HG03432 (cell line): Measurements from ENCODE around the gene EML6.
A peak's percentile ranks its signal among the peaks of the same experiment; 100 is the strongest.

Experiments
- ATAC-seq: cut with Tn5 transposase; IDR thresholded peaks from one replicate; pipeline ENCODE4 v1.9.1; 2021; ENCODE audit warnings: mild to moderate bottlenecking, moderate library complexity; ENCODE audit not compliant: unreplicated experiment

EML6 gene

DNA sequence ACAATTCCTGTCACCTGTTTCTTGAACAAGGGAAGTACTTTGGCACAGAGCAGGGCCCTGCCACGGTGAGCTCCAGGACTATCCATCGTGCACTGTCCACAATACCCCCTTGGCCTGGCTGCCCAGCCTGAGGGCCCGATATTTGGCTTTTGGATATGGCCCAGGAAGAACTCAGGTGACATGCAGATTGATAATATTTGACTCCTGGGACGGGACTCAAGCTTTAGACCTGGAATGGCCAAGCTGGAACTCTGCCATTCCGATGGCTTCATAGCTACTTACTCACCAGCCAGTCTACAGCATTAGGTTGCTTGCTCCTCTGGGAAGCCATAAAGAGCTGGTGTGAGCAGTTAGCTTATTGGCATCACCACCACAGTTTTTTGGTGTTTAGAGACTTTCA lies 26.6 kb downstream of the EML6 start:
- ATAC-seq: no peak

DNA sequence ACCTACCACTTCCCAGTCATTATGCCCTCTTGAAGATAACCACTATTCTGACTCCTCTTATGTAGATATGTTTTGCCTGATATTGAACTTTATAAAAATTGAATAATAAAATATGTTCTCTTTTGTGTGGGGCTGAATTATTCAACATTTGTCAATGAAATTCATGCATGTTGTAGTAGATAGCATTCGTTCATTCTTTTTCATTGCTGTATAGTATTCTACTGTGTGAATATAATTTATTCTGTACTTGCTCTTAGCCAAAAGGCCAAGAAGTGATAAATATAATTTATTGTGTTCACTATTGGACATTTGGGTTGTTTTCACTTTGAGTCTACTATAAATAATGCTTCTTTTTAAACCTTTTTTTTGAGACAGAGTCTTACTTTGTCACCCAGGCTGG lies 29.0 kb downstream of the EML6 start:
- no peak for ATAC-seq

DNA sequence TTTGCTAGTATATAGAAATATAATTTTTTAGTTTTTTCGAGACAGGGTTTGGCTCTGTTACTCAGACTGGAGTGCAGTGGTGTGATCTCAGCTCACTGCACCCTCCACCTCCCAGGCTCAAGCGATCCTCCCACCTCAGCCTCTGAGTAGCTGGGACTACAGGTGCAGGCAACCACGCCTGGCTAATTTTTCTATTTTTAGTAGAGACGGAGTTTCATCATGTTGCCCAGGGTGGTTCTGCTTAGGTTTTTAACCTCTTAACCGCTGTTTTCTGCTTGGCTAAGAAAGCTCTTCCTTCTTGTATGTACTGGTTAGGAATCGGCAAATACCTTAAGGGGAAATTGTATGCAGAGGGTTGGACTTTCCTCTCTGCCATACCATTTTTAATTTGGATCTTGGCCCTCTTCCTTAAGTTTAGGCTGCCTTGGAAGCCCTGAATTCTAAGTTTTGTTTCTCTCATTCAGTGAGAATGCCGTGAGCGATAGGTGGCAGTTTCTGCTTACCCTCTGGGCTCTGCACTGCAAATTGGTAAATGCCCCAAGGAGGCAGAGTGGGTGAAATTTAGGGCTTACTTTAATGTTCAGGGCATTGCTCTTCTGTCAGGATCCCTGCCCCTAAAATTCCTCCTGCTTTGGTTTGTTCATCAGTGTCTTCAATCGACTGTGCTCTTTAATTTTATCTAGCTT lies 32.3 kb downstream of the EML6 start:
- peak; percentile 74 for ATAC-seq

GRCh38 chr2:54757500-54757899 lies 34.0 kb downstream of the EML6 start:
- peak; percentile 44 for ATAC-seq

DNA sequence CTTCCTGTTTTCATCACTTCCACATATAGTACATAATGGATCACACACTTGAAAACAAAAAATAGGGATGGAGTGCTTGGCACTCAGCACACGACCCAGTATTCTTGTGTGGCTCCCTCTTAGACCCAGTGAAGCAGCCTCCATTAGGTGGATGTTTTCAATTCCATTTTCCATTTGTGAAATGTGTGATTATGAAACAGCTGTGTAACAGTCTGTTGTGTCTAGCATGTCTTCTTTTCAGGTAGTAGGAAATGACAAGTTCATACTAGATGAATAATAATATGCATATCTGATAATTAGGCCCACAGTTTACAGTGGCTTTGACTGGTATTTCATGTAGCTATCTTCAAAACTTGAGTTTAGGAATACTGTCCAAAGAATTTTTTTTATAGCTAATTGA lies 35.5 kb downstream of the EML6 start:
- no peak for ATAC-seq

DNA sequence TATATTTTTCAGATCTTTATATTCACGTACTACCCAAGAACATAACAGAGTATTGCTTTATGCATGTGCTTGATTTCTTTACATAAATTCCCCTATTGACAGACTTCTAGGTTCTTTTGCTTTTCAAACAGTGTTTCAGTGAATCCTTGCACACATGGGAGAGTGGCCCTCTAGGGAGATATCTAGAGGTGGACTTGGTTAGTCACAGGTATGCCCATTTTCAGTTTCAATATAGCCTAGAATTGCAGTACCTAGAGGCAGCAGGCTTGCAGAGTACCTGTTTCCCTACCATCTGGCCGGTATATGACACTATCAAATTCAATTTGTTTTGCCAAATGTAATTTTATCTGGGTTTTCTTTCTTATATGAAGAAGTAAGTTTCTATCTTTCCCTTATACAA lies 36.8 kb downstream of the EML6 start:
- ATAC-seq: peak; percentile 32

DNA sequence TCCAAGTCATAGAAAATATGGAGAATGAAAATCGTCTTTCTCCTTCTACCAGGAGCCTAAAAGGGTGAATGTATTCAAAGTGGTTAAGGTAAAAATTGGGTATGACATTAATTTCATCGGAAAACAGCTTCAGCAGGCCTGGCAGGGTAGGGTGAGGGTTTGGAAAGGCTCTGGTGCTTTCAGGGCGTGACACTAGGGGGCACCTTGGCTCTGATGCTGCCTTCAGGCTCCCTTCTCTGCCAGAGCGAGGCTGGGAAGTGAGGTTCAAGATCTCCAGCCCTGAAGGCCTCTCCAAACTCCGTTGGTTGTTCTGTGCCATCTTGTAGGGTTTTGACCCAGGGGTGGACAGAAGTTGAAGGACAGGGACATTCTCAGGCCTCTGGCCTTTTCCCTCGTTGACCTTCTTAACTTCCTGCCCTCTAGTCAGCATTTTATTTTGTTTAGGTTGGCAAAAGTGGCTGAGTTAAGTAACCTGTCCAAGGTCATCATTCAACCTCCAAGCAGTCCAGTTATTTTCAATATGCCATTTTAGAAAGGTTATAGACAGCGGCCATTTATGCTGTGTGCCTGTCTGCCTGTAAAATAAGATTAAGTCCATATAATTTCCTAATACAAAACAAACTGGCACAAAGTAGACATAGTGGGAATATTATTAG lies 40.3 kb downstream of the EML6 start:
- no peak for ATAC-seq

DNA sequence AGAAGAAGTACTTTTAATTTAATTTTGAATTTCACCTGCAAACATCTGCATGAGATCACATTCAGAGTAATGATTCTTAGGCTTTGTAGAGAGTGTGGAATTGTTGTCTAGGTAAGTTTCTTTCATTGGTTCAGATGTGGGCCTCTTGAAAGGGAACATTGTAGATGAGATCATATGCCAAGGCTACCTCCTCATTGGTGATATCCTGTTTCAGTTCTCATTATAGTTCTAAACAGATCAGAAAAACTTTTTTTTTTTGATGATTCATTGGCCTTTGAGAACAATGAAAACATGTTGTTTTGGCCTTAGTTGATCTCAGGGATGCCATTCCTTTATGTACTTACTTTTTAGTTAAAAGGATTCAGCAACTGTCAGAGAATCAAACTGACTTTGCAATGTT lies 44.5 kb downstream of the EML6 start:
- peak; percentile 76 for ATAC-seq

- ATAC-seq: no peak
Measured at GRCh38 chr2:54768772-54769428, 45.4 kb downstream of the EML6 start.

DNA sequence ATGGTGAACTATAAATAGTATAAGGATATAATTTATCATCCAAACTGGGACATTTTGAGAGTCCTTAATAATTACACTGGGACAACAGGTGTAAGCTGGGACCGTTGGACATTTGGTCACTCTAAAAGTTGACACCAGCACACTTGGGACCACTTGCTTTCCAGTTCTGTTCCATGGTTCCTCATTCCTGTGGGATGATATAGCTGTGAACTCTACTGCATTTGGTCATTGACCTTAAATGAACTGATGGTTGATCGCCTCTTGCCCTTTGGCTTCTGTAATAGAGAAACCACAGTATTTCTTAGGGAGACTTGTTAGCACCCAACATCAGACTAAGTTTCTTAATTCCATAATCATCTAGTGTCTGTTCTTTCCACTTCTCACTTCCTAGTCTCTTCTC lies 46.7 kb downstream of the EML6 start:
- no peak for ATAC-seq

- ATAC-seq: no peak
Measured at GRCh38 chr2:54770676-54771075, 47.2 kb downstream of the EML6 start.

- no peak for ATAC-seq
Measured at GRCh38 chr2:54771166-54771885, 47.9 kb downstream of the EML6 start.

DNA sequence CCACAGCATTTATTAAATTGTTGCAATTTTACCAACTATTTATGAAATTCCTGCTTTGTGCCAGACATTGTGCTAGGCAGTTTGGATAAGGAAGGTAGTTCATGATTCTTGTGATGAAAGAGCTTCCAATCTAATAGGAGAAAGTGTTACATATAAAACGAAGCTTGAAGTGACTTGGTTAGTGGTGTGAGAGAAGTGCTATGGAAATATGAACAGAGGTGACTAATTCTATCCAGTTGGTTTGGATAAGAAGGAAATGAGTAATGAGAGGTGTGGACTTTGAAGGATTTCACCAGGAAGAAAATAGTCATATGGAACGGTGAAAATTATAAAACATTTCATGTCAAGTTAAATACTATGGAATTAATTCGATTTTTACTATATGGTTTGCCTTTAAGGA lies 48.6 kb downstream of the EML6 start:
- ATAC-seq: no peak

GRCh38 chr2:54772531-54772930 lies 49.1 kb downstream of the EML6 start:
- no peak for ATAC-seq

DNA sequence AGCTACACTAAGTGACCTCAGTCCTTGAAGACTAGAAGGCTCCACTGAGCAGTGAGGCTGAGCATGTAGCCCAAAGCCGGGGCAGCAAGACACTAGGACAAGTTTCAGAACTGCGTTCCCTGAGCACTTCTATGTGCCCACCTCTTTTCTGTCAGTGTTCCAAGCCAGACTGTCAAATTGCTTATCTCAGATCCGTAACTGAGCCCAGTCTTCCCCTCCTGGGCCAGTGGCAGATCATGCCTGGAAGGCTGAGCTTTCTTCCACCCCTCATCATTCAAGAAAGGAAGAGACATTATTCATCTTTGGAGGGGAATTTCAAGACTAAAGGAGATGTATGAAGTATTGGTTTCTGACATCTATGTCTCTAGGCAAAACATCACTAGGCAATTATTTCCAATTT lies 49.8 kb downstream of the EML6 start:
- no peak for ATAC-seq

GRCh38 chr2:54773838-54774237 lies 50.4 kb downstream of the EML6 start:
- no peak for ATAC-seq

DNA sequence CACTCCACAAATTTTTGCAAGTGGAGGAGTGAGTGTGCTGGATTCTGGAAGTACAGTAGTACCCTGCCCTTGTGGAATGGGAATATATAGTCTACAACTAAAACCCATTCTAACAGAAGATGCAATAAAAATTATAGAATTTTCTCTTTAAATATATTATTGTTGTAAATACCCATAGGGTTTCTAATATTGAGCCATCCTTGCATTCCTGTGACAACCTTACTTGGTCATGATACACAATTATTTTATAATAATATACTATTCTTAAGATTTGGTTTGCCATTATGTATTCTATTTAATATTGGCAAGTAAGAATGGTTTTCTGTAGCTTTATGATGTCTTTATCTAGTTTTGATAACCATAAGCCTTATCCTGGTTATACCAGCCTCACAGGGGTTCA lies 52.2 kb downstream of the EML6 start:
- ATAC-seq: no peak

- ATAC-seq: no peak
Measured at GRCh38 chr2:54776494-54776893, 53.0 kb downstream of the EML6 start.

DNA sequence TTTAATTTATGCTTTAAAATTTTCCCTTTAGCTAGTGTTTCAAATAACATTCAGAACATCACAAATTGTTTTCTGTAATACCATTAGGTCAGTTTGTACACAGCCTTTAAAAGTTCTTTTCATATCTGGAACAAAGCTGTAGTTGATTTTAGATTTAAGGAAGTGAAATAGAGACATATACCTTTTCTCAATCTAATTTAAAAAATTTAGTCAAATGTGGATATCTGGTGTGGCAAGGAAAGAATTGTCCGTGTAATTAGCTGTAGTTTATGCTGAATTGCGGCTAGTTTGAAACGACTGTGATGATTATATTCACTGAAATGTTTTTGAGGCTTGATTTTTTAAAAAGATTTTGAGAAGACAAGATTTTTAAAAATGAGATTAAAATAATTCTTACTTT lies 59.9 kb downstream of the EML6 start:
- no peak for ATAC-seq

DNA sequence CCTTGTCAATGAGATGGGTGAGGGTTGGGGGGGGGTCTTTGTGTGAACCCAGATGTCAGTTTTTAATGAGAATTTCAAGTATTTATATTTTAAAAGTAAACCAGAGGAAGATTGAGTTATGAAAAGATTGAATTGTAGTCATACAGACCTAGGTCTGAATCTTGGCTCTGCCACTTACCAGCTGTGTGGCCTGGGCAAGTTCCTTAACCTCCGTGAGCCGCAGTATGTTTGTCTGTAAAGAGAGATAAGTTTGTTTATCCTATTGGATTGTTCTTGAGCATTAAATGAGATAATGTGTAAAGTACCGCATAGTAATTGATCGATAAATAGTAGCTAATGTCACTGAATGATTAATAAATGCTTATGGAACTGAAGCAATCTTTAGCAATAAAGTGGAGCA lies 63.8 kb downstream of the EML6 start:
- no peak for ATAC-seq

GRCh38 chr2:54787755-54788366 lies 64.4 kb downstream of the EML6 start:
- ATAC-seq: no peak
